Measurements from ENCODE around the gene ODAD2.
"Not testable (repeated sequence)": the region's sequence is repeated elsewhere in the genome, so short reads cannot be mapped to it uniquely, and the experiment has no call there.

ODAD2 gene

GRCh38 chr10:27998954-27999275 lies at the start of gene ODAD2:
Gene ODAD2 (minus strand): TSS chr10:27999079. CDS start chr10:27995142, 3,937 bp downstream.
- DNase-seq: no peak

DNA sequence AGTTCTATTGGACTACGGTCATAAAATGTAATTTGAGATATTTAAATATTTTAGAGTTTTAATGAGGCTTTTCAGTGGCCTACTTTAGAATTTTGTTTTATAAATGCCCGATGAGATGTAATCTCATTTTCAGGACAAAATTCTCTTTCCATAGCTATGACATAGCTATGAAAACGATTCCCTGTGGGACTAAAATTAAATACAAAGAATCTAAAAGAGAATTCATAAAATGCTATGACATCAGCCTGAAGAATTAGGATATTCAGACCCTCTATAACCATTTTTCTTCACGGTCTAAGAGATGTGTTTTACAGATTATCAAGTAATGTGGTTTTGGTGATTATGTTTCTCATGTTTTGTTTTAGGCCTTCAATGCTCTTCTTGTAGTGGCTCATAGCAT lies 48.2 kb upstream of the ODAD2 start:
- no peak for DNase-seq

DNA sequence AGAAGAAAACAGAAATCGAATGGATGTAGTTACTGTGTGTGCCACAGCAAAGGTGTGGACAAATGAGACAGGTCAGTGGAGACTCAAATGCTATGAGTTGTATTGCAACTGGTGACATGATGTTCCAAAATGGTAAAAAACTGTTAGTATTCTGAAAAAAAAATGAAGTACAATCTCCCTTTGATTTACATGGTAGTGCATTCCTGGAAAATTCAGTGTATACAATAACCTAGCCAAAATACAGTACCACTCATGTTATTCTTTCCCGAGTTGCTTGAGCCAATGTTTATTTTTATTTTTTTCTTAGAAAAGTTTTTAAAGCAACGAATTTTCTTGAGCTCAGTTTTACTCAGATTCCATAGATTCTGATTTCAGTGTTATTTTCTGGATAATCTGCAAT lies 47.7 kb upstream of the ODAD2 start:
- no peak for DNase-seq

GRCh38 chr10:28043941-28044340 lies 45.1 kb upstream of the ODAD2 start:
- DNase-seq: no peak

DNA sequence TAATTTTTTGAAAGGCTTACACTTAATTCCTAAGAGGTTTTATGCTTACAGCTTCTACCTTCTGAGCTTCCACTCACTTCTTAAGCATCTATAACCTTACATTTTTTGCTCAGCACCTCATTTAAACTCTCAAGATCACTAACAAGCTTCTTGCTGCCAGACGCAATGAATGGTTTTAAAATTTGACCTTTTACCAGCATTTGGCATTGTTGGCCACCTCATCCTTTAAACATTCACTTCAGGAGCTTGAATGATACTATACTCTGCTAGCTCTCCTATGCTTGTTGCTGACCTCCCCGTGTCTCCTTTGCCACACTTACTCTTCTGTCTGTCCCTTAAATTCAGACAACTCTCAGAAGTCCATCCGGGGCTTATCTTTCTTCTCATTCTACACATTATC lies 37.7 kb upstream of the ODAD2 start:
- no peak for DNase-seq

DNA sequence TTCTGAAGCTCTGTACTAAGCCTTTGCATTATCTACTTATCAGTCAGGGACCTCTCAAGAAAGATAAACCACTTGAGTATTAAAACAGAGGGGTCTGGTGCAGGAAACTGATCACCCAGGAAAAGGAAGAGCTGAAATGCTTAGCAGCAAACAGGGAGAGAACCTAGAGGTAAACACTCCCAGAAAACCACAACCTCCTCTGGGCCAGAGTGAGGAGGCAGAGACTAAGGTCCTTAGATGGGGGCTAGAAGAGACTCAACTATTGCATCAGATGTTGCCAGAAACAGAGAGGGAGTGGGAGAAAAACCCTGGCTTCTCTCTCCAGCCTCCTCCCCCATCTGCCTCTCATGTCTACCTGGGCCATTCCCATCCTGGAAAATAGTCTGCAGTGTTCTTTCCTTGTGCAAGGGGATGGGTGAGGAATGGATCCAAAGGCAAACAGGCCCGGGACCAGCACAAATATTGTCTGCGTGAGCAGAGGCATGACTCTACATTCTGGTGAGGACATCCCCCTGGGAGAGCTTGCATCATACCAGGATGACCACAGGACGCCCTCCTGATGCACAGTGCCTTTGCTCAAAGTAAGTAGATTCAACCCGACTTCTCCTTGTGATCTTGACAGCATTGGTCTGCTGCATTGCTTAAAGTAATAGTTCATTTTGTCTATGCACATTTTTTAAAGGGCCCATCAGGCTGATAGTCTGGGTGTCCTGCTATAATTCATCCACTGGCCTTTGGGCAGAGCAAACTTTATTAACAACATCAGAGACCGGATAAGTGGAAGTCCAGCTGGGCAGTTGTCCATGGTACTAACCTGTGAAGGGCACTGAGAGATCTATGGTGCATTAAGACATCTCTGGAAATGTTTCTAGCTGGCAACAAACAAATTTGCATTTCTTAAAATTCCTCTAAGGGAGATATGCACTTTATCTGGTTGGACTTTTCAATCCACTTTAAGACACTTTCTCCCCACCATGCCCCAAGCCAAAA lies 22.4 kb upstream of the ODAD2 start:
- no peak for DNase-seq

- no peak for DNase-seq
Measured at GRCh38 chr10:28020080-28020860, 21.4 kb upstream of the ODAD2 start.

- no peak for DNase-seq
Measured at GRCh38 chr10:28014651-28015050, 15.8 kb upstream of the ODAD2 start.

DNA sequence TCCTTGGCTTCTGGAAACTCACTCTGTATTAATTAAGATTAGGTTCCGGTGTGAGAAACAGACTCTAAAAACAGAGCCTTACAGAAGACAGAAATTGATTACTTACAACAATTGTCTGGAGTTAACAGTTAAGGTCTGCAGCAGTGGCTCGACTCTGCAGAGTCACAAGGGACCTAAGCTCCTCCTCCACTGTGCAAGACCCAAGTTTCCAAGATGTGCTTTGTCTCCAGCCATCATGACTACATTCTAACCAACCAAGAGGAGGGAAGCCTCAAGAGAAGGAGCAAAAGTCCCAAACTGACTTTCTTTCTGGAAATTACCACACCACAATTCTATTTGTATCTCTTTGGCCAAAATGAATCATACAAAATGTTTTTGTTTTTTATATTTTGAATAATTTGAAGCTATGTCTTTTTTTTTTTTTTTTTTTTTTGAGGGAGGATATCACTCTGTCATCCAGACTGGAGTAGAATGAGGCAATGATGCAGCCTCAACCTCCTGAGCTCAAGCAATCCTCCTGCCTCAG lies 14.2 kb upstream of the ODAD2 start:
- no peak for DNase-seq

GRCh38 chr10:28010821-28011220 lies 11.9 kb upstream of the ODAD2 start:
- DNase-seq: no peak

DNA sequence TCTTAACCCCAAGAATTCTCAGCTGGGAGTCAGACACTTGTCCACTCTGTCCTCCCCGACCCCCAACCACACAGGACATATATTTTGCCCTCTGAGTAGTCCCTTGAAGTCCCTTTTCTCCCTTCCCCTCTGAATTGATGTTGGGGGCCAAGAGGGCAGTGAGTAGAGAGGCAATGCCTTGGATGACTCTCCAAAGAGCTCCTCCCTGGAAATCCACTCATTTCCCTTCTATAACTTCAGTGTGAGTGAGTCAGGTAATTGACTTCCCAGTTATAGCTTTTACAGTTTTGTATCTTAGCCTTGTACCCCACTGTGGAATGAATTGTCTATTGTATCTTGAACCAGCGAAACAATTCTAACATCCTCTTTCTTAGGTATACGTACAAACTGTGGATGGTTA lies 9.2 kb upstream of the ODAD2 start:
- no peak for DNase-seq

GRCh38 chr10:28001353-28001752 lies 2.5 kb upstream of the ODAD2 start:
- no peak for DNase-seq

- peak; percentile 10 for DNase-seq
Measured at GRCh38 chr10:27998178-27998953, 513 bp downstream of the ODAD2 start.

DNA sequence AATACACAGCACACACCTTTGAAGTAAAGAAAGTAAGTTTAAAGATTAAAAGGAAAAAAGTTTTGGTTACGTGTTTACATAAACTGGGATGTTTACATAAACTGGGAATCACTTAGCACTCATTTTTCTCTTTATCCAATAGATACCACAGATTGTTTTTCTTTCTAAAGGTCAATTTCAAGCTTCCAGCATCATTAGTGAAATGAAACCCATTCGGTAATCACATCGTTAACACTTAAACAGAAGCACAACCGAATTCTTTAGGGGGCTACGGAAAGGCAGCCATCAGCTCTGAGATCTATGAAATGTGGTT lies 1.1 kb downstream of the ODAD2 start:
- no peak for DNase-seq

DNA sequence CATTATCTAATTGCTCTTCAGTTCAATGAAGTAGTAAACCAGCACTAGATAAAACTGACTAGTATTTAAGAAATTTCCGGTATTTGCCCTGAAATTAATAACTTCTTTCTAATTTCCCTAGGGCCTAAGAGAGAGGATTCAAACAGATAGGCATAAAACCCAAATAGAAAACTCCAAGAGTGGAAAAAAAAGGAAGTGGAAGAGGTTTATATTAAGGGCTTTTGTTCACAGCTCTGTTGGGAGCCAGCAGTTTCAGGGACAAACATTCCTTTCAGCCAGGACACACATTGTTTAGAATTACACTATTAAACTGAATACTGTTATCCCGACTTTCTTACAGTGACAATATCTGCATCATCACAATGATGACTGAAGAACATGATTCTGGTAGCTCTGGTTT lies 3.6 kb downstream of the ODAD2 start:
- no peak for DNase-seq

GRCh38 chr10:27989357-27989756 lies 9.5 kb downstream of the ODAD2 start:
- not testable (repeated sequence) for DNase-seq

GRCh38 chr10:27986821-27987220 lies 12.1 kb downstream of the ODAD2 start:
- DNase-seq: no peak

DNA sequence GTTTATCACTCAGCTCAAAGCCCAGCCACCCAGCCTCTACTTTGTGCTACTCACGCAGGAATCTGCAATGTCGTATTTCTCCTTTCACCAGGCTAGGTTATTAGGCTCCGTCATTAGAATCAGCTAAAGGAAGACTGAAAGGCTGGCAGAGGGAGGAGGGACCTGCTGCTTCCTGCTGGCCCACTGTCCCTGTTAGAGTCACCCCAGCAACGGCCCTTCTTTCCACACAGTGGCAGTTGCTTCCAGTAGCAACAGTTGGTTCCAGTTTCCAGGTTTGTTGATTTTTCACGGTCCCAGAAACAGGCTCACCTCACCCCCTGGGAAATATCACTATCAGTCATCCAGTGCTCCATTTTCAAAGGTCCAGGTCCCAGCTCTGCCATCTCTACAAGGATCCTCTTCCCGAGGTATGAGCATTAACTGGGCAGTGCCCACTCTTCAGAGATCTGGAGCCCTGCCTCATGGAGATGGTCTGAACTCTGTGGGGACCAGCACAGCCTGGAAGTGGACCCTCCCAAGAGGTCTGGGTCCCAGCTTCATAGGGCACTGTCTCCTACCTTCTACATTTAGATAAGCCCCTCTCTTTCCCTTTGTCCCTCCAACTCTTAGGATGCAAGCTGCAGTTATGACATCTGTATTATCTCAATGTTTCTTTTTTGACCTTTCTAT lies 15.9 kb downstream of the ODAD2 start:
- DNase-seq: no peak

GRCh38 chr10:27981744-27982143 lies 17.1 kb downstream of the ODAD2 start:
- no peak for DNase-seq

- DNase-seq: not testable (repeated sequence)
Measured at GRCh38 chr10:27970795-27971194, 28.1 kb downstream of the ODAD2 start.

DNA sequence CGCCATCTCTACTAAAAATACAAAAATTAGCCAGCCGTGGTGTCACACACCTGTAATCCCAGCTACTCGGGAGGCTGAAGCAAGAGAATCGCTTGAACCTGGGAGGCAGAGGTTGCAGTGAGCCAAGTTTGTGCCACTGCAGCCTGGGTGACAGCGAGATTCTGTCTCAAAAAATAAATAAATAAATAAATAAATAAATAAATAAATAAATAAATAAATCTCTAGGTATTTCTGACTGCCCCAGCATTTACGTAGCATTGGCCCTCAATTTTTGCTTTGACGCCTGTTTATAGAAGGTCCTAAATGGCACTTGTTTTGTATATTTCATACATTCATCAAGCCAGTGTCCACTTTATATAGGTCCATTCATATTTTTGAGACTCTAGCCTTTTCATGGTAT lies 28.9 kb downstream of the ODAD2 start:
- DNase-seq: not testable (repeated sequence)

GRCh38 chr10:27959093-27959715 lies 39.7 kb downstream of the ODAD2 start:
- DNase-seq: no peak

Measured in NCI-H146 (cell line).